ENCODE measurements around the gene AEBP2. TPM values are rescaled to one million over a fixed set of nuclear protein-coding genes. Genes with fewer than 3 reads are reported as not detected.
"Not testable (repeated sequence)": the region's sequence is repeated elsewhere in the genome, so short reads cannot be mapped to it uniquely, and the experiment has no call there.

The AEBP2 gene
- total RNA-seq, 4 donors from 2014 or later, result 27.9 to 57.5 (median 41.1) TPM

GRCh38 chr12:19547271-19547671 lies 108.0 kb downstream of the AEBP2 start:
- no peaks in the 10 kb centered on the region for H3K36me3 ChIP-seq
- no peak overlapping the region for H3K4me3 ChIP-seq (replicated peaks in 1 of 3)
- H3K27ac ChIP-seq, result peak overlapping the region in 2 of 3 donors; percentile 27 to 61
- DNase-seq, result no peak
- peaks cover 7 to 11% of the 10 kb centered on the region in 2 donors for H3K4me1 ChIP-seq
- intact Hi-C loops (cut with DNase I), result no loop called here
- H3K9me3 ChIP-seq, result no peaks in the 10 kb centered on the region
- TF ChIP-seq CTCF (IDR thresholded peaks at IDR 0.05), result no peak
- no peak for TF ChIP-seq POLR2A (IDR thresholded peaks at IDR 0.05)
- H3K27me3 ChIP-seq, result no peaks in the 10 kb centered on the region

DNA sequence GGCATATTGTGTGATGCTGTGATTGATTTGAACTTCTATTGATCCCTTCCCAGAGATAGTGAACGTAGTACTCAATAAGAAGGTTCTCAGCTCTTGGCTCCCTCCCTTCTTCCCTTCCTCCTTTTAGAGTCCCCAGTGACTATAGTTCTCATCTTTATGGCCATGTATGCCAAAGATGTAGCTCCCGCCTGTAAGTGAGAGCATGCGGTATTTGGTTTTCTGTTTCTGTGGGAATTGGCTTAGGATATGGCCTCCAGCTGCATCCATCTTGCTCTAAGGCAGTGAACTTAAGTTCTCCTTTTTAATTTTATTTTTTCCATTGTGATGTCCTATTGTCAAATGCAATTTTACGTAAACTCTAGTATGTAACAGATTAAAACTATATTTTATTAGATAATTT lies 109.5 kb downstream of the AEBP2 start:
- H3K9me3 ChIP-seq, result no peaks in the 10 kb centered on the region
- no peak for TF ChIP-seq CTCF (IDR thresholded peaks at IDR 0.05)
- TF ChIP-seq POLR2A (IDR thresholded peaks at IDR 0.05), result no peak
- H3K4me1 ChIP-seq, result peaks cover 7 to 11% of the 10 kb centered on the region in 2 donors
- WGBS, 2 donors, result 95 to 96% methylated on average over 4 of the region's 4 CpGs
- no peaks in the 10 kb centered on the region for H3K27me3 ChIP-seq
- no peaks in the 10 kb centered on the region for H3K36me3 ChIP-seq
- H3K27ac ChIP-seq, result no peak overlapping the region
- intact Hi-C loops (cut with DNase I), result no loop called here
- no peak for DNase-seq
- H3K4me3 ChIP-seq (replicated peaks in 1 of 3), result no peak overlapping the region

- Histone ChIP-seq H3K9me3 (no peaks in the 10 kb centered on the region), H3K4me1 (peaks cover 7 to 11% of the 10 kb centered on the region in 2 donors), H3K4me3 (replicated peaks in 1 of 3) (no peak overlapping the region), H3K36me3 (no peaks in the 10 kb centered on the region), H3K27me3 (no peaks in the 10 kb centered on the region), H3K27ac (no peak overlapping the region)
- TF ChIP-seq CTCF (IDR thresholded peaks at IDR 0.05) (no peak), POLR2A (IDR thresholded peaks at IDR 0.05) (no peak)
- 52 to 69% methylated on average over 4 of the region's 4 CpGs for WGBS, 2 donors
- DNase-seq, result no peak
- intact Hi-C loops (cut with DNase I), result no loop called here
Observed at GRCh38 chr12:19550626-19551025, 111.3 kb downstream of the AEBP2 start.

DNA sequence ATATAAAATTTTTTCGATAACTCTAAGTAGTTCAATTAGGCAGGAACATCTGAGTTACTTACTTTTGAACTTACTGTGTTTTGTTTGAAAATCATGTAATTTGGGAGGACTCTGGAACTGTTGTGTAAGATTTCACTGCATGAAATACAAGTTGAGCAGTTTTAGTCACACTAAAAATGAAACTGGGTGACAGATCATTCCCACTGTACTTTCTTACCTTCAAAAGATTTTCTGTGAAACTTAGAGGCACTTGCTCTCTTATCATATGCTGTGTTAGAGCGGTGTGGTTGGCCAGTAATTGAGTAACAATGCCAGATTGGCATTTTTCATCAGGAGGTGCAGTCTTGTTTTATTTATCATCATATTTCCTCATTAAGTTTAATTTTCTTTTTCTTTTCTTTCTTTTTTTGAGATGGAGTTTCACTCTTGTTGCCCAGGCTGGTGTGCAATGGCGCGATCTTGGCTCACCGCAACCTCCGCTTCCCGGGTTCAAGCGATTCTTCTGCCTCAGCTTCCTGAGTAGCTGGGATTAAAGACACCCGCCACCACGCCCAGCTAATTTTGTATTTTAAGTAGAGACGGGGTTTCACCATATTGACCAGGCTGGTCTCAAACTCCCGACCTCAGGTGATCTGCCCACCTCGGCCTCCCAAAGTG lies 113.3 kb downstream of the AEBP2 start:
- H3K27me3 ChIP-seq; H3K27ac ChIP-seq; DNase-seq; H3K4me3 ChIP-seq (replicated peaks in 1 of 3); H3K36me3 ChIP-seq; H3K9me3 ChIP-seq; H3K4me1 ChIP-seq; intact Hi-C loops (cut with DNase I): not testable (repeated sequence)
- 87 to 94% methylated on average over 13 of the region's 13 CpGs for WGBS, 2 donors

- H3K4me1 ChIP-seq, result no peaks in the 10 kb centered on the region
- H3K4me3 ChIP-seq (replicated peaks in 1 of 3), result no peak overlapping the region
- intact Hi-C loops (cut with DNase I), result no loop called here
- H3K36me3 ChIP-seq, result no peaks in the 10 kb centered on the region
- no peak overlapping the region for H3K27ac ChIP-seq
- TF ChIP-seq CTCF (IDR thresholded peaks at IDR 0.05) (no peak), POLR2A (IDR thresholded peaks at IDR 0.05) (no peak)
- H3K9me3 ChIP-seq, result no peaks in the 10 kb centered on the region
- 54 to 66% methylated on average over 2 of the region's 2 CpGs for WGBS, 2 donors
- H3K27me3 ChIP-seq, result no peaks in the 10 kb centered on the region
- no peak for DNase-seq
Observed at GRCh38 chr12:19553175-19553574, 113.9 kb downstream of the AEBP2 start.
